NCI-H2171 treated with DMSO at 0.1 percent for 48 hours (cell line): Measurements from ENCODE around the gene SLC25A39.
"Not testable (repeated sequence)": the region's sequence is repeated elsewhere in the genome, so short reads cannot be mapped to it uniquely, and the experiment has no call there.

Experiments
- DNase-seq: peaks from one replicate; lab custom pipeline; 2025; lab: John Stamatoyannopoulos, UW

Gene SLC25A39

DNA sequence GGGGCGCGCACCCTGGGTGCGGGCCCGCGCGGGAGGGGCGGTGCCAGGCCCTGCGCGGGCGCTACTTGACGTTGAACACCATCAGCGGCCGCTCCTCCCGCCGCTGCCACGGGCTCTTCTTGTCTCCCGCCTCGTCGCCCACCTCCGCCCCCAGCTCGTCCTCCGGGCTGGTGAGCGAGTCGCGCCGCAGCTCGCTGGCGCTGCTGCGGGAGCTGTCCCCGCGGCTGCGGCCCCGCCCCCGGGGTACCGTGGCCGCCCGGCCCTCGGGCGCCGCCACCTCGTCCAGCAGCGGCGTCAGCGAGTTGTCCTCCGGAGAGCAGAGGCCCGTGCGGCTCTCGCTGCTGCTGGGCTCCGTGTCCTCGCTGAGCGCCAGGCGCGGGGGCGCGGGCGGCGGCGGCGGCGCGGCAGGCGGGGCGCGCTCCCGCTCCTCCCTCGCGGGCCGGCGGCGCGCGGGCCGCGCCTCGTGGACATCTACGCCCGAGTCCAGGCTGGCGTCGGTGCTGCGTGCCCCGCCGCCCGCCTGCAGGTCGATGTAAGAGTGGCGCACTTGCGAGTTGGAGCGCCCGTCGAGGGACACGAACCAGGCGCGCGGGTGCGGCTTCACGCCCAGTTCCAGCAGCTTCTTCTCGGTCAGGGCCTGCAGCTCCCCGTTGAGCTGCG lies 29.2 kb upstream of the SLC25A39 start:
- no peak for DNase-seq

DNA sequence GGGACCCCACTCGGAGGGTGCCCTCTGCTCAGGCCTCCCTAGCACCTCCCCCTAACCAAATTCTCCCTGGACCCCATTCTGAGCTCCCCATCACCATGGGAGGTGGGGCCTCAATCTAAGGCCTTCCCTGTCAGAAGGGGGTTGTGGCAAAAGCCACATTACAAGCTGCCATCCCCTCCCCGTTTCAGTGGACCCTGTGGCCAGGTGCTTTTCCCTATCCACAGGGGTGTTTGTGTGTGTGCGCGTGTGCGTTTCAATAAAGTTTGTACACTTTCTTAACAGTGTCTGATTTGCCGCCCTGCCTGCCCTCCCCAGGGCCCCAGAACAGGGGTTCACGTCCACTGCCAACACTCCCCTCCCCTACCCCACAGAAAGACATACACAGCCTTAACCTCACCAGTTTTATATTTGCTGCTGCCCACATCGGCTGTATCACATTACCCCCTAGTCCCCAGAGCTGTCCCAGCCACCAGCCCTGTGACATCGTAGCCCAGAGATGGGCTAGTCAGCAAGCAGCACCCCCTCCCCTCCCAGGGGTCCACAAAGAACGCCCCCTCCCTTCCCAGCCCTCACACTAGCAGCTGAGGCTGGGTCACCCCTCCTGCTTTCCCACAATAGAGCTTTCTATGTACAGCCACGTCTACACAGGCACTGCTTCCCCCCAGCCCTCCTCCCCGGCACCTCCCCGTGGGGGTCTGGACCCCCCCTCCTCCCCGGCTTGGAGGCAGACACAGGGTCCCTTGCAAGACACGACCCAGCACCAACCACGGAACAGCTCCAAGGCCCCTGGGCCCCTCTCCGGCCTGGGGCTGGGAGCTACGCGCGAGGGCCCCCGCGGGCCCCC lies 28.4 kb upstream of the SLC25A39 start:
- no peak for DNase-seq

DNA sequence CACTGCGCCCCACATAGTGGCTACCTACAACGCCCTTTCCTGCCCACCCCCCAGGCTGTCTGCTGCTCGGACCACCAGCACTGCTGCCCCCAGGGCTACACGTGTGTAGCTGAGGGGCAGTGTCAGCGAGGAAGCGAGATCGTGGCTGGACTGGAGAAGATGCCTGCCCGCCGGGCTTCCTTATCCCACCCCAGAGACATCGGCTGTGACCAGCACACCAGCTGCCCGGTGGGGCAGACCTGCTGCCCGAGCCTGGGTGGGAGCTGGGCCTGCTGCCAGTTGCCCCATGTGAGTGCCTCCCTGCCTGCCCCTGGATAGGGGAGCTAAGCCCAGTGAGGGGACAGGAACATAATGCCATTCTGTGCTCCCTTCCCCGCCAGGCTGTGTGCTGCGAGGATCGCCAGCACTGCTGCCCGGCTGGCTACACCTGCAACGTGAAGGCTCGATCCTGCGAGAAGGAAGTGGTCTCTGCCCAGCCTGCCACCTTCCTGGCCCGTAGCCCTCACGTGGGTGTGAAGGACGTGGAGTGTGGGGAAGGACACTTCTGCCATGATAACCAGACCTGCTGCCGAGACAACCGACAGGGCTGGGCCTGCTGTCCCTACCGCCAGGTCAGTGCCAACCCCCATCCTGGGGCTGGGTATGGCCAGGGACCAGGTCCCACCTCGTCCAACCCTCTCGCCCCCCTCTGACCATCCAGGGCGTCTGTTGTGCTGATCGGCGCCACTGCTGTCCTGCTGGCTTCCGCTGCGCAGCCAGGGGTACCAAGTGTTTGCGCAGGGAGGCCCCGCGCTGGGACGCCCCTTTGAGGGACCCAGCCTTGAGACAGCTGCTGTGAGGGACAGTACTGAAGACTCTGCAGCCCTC lies 27.6 kb upstream of the SLC25A39 start:
- DNase-seq = no peak

DNA sequence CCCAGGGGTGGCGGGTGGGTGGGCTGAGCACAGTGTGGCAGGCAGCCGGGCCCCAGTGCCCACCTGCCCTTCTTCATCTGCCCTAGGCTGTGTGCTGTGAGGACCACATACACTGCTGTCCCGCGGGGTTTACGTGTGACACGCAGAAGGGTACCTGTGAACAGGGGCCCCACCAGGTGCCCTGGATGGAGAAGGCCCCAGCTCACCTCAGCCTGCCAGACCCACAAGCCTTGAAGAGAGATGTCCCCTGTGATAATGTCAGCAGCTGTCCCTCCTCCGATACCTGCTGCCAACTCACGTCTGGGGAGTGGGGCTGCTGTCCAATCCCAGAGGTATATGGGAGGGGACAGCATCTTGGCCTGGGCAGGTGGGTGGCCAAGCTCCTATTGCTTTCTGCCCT lies 26.8 kb upstream of the SLC25A39 start:
- DNase-seq = no peak

DNA sequence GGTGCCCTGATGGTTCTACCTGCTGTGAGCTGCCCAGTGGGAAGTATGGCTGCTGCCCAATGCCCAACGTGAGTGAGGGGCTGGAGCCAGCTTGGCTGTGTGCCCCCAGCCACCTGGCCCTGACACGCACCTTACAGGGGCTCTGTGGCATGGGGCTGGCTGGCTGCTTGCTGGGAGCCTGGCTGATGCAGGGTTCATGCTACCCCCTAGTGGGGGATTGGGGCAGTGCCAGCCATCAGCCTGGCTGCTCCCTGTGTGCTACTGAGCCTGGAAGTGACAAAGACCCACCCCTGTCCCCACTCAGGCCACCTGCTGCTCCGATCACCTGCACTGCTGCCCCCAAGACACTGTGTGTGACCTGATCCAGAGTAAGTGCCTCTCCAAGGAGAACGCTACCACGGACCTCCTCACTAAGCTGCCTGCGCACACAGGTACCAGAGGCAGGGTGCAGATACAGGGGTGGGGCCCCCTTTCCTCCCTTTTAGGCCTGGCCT lies 26.2 kb upstream of the SLC25A39 start:
- DNase-seq = peak; percentile 65

DNA sequence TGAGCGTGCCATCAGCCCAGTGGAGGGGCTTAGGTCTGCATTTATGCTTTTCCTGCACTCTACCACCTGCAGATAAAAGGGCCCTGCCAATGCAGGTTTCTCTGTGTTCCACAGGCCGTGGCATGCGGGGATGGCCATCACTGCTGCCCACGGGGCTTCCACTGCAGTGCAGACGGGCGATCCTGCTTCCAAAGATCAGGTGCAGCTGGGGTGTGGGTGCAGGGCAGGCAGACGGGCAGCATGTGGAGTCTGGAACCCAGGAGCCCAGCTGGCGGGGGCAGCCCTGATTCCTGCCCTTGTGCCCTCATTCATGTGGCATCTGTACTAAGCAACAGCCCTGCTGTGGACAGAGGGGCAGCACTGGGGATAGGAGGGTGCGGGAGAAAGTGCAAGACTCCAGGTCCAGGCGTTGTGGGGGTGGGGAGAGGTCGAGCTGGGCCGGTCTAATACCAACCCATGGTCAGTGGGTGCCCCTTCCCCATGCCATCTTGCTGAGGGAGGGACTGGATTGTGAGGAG lies 25.0 kb upstream of the SLC25A39 start:
- DNase-seq = no peak

DNA sequence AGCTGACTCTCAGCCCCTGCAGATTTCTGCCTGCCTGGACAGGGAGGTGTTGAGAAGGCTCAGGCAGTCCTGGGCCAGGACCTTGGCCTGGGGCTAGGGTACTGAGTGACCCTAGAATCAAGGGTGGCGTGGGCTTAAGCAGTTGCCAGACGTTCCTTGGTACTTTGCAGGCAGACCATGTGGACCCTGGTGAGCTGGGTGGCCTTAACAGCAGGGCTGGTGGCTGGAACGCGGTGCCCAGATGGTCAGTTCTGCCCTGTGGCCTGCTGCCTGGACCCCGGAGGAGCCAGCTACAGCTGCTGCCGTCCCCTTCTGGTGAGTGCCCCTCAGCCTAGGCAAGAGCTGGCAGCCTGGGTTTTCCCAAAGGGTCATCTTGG lies 24.4 kb upstream of the SLC25A39 start:
- DNase-seq = no peak

DNA sequence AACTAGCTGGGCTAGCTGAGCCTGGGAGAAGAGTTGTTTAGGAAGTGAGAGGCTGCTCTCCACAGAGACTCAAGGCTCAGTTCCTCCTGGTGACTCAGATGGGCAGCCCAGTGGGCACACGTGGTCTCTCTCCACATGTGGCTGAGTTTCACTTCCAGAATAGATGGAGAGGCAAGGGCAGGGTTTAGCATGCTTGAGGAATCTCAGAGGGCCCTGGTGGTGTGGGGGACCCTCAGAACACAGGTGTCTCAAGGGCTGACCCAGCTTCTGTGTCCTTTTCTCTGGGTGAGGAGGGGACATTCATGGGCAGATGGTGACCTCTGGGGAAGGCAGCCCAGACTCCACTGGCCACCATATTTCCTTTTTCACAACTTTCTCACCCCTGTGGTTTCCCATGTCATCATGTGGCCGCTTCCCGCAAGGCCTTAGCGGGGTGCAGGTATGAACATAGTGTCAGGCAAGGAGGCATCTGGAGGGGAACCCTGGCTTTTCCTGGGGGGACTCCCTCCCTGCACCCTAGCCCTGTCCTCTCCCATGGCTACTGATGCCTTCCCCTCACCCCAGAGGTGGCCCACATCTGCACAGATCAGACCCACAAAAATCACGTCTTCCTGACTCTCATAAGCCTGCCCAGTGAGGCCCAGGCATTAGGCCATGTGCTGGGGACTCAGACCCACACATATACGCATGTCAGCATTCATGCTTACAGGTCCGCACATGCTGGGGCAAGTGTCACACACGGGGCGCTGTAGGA lies 23.8 kb upstream of the SLC25A39 start:
- no peak for DNase-seq

DNA sequence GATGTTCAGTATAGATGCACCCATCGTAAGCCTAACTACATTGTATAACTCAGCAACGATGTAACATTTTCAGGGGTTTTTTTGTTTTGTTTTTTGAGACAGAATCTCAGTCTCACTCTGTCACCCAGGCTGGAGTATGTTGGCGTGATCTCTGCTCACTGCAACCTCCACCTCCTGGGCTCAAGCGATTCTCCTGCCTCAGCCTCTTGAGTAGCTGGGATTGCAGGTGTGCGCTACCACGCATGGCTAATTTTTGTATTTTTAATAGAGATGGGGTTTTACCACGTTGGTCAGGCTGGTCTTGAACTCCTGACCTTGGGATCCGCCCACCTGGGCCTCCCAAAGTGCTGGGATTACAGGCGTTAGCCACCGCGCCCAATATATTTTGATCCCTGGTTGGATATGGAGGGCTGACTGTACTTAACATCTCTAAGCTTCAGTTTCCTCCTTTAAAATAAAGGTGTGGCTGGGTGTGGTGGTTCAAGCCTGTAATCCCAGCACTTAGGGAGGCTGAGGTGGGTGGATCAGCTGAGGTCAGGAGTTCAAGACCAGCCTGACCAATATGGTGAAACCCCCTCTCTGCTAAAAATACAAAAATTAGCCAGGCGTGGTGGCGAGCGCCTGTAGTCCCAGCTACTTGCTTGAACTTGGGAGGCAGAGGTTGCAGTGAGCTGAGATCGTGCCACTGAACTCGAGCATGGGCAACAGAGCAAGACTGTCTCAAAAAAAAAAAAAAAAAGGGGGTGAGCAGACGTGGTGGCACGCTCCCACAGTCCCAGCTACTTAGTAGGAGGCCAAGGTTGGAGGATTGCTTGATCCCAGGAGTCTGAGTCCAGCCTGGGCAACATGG lies 22.8 kb upstream of the SLC25A39 start:
- not testable (repeated sequence) for DNase-seq

DNA sequence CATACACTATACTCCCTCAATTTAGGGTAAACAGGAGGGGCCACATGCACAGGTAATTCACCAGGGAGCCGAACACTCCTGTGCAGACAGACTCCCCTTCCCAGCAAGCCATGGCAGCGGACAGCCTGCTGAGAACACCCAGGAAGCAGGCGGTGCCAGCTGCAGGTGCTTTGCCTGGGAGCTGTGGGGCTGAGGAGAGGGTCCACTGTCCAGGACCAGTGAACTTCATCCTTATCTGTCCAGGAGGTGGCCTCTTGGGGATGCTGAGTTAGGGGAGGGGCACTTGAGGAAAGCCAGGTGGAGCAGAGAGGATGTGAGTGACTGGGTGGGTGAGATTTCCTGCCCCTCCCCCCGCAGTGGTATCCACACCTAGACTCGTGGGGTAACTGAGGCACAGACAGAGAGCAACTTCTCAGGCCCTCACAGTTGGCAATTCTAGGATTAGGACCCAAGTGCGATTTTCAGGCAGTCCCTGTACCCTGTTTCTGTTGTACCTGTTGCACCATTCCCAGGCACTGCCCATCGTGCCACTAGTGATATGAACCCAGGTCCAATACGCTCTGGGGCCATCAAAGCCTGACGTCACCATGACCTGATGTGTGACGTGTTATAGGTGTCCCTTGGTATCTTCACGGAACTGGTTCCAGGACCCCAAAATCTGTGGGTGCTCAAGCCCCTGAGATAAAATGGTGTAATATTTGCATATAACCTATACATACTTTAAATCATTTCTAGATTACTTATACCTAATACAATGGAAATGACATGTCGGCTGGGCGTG lies 21.6 kb upstream of the SLC25A39 start:
- no peak for DNase-seq

DNA sequence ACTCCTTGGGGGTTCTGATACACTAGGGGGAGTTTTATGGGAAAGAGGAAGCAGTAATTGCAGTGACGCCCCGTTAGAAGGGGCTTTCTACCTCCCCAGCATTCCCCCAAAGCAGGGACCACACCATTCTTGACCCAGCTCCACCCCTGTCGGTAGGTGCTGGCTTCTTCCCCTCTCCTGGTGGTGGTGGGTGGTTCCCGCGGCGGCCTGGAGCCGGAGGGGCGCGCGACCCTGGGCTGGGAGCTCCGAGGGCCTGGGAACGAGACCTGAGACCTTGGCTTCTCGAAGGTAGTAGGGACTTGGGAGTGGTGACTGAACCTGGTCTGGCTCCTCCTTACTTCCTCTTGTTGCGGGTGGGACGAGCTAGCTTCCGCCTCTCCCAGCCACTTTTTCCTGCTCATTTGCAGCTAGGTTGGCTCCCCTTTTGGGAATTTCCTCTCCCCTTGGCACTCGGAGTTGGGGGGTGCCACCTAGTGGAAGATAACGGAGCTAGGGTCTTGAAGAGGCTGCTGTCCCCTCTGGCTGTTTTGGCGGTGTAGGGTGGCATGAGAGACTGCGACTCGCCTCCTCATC lies 20.9 kb upstream of the SLC25A39 start:
- DNase-seq = peak; percentile 83

DNA sequence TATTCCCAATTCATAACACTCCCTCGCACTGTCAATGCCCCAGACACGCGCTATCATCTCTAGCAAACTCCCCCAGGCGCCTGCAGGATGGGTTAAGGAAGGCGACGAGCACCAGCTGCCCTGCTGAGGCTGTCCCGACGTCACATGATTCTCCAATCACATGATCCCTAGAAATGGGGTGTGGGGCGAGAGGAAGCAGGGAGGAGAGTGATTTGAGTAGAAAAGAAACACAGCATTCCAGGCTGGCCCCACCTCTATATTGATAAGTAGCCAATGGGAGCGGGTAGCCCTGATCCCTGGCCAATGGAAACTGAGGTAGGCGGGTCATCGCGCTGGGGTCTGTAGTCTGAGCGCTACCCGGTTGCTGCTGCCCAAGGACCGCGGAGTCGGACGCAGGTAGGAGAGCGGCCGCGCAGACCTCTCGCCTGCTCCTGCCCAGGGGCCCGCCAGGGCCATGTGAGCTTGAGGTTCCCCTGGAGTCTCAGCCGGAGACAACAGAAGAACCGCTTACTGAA lies 20.4 kb upstream of the SLC25A39 start, which contains the start of gene GRN:
TSS of gene GRN (plus strand) at position 364 of the 515 bp plus-strand sequence. CDS start 3,863 bp downstream, outside the sequence.
- peak; percentile 99 for DNase-seq

DNA sequence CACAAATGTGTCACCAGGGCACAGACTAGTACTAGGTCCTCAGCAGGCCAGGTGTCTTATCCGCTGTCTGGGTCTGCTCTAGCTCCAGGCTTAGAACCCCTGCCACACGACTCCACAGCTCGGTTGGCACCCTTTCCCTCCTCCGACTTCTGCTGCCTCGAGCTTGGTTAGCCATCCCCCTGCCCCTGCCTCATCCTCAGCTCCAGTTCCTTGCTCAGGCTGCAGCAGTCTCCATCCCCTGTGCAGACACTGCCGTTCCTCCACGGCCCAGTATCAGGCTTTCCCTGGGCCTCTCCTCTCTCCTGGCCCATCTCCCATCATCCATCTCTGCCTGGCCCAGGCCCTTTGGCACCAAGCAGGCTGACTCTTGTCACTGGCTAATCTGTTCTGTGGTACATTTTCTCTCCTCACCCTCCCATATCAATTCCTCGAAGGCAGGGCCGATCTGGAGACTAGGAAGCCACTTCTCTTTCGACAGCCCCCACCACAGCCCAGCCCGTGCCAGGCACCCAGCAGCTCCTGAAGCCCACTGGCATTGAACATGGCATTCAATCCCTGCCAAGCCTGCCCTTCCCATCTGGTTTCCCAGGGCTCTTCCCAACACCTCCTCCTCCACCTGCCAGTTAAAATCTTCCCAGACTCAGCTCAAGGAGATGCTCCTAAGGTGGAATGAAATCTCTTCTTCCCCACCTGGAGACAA lies 19.0 kb upstream of the SLC25A39 start:
- no peak for DNase-seq

DNA sequence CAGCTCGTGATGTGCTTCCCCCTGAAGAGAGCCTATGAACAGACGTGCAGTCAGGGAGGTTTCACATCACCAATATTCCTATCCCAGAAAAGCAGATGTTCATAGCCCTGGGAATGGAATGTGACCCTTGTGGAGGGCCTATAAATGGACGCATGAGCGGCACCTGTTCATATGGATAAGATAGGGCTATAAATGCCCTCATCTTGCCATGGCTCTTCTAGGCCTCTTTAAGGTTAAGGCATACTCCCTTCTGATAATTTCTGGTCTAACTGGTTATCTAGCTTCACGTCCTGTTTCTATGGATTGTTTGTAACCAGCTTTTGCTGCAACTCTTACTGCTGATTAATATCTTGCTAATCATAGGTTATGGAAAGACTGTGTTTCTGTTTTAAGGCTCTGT lies 15.9 kb upstream of the SLC25A39 start:
- not testable (repeated sequence) for DNase-seq

DNA sequence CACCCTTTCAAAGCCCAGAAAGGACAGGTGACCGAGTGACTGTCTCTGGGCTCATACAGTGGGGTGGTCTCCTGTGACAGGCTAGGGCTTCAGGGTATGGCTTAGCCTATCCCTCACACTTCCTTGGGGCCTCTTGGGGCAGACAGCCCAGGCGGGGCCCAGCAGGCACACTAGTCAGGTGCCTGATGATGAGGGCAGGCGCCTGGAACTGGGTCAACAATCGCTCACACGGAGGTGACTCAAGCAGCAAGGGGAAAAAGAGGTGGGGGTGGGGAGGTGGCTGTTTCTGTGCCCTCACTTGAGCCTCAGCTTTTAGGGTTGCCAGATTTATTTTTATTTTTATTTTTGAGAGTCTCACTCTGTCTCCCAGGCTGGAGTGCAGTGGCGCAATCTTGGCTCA lies 14.1 kb upstream of the SLC25A39 start:
- no peak for DNase-seq

DNA sequence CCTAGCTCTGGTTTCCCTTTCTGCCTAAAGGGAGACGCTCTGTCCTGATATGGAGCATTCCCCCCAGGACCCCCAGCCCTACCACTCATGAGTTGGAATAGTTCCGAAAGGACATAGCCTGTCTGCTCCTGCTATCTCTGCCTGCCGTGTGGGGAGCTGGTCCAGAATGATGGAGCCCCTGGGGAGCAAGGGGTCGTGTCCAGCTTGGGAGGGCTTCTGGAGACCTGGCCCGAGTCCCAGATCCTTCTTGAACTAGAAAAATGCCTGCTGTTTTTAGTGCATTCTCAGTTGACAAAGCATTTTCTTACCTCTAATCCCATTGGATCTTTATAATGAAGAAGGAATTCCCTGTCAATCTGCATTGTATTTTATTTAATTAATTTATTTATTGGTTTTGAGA lies 11.3 kb upstream of the SLC25A39 start:
- no peak for DNase-seq

DNA sequence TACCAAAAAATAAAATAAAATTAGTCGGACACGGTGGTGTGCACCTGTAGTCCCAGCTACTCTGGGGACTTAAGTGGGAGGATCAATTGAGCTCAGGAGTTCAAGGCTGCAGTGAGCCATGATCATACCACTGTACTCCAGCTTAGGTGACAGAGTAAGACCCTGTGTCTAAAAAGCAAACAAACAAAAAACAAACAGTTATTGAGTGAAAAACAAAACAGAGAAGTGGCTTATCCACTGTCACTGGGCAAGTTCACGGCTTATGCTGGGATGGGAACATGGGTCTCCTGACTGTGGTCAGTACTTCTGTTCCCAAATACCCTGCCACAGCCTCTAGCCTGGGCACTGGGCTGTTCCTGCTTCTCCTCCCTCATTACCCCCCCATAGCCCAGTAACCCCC lies 10.9 kb upstream of the SLC25A39 start:
- no peak for DNase-seq

DNA sequence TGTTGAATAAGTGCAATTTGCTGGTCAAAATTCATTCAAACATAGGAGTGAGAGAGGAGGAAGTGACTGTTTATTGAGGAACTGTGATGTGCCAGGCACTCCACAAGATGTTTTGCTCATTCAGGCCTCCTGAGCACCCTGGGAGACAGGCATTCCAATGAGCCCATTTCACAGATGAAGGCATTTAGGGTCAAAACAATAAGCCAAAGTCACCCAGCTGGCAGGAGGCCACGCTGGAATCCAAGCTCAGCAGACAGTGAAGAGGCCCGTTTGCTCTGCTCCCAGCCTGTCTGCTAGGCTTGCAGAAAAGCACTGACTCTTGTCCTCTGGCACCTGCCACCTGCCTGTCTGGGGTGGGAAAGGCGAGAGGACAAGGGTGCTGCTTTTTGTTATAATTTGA lies 10.1 kb upstream of the SLC25A39 start:
- DNase-seq = no peak
